Hepatocyte (in vitro differentiated cells): ENCODE measurements around the gene MCM7.

Experiments used
- EZH2 ChIP-seq: fragments of 200-600 bp; sonication (generic); IDR thresholded peaks from 2 replicates; pipeline ENCODE4 v1.6.1; 2016; ENCODE audit warnings: antibody characterized with exemption, mild to moderate bottlenecking, borderline replicate concordance
- TF ChIP-seq, protein P1 (sequence below): fragments of 200-600 bp; sonication (generic); IDR thresholded peaks from 2 replicates; pipeline ENCODE4 v1.5.1; 2016; ENCODE audit warnings: antibody characterized with exemption, mild to moderate bottlenecking; ENCODE audit not compliant: poor library complexity

DNA sequence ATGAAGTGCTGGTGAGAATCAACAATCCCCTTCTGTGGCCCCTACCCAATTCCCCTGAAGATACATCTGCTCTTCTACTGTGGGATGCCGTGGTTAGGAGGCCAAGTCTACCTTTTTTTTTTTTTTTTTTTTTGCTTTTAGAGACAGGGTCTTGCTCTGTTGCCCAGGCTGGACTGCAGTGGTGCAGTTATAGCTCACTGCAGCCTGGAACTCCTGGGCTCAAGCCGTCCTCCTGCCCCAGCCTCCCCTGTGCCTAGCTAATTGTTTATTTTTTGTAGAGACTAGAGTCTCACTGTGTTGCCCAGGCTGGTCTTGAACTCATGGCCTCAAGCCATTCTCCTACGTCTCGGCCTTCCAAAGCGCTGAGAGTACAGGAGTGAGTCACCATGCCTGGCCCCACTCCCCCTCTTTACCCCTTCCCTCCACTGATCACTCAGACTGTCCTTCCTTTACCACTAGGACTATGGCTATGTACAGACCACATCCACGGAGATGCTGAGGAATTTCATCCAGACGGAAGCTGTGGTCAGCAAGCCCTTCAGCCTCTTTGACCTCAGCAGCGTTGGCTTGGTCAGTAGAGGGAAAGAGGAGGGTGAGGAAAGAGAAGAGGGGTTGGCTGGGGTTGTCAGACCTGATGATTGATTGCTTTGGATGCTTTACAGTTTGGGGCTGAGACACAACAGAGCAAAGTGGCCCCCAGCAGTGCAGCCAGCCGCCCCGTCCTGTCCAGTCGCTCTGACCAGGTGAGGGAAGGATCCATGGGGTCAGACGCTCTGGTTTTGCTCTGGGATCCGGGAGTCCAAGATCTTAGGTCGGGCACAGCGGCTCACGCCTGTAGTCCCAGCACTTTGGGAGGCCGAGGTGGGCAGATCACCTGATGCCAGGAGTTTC is 2.0 kb upstream of the MCM7 start:
- TF ChIP-seq, protein P1, sequence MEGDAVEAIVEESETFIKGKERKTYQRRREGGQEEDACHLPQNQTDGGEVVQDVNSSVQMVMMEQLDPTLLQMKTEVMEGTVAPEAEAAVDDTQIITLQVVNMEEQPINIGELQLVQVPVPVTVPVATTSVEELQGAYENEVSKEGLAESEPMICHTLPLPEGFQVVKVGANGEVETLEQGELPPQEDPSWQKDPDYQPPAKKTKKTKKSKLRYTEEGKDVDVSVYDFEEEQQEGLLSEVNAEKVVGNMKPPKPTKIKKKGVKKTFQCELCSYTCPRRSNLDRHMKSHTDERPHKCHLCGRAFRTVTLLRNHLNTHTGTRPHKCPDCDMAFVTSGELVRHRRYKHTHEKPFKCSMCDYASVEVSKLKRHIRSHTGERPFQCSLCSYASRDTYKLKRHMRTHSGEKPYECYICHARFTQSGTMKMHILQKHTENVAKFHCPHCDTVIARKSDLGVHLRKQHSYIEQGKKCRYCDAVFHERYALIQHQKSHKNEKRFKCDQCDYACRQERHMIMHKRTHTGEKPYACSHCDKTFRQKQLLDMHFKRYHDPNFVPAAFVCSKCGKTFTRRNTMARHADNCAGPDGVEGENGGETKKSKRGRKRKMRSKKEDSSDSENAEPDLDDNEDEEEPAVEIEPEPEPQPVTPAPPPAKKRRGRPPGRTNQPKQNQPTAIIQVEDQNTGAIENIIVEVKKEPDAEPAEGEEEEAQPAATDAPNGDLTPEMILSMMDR: no peak
- TF ChIP-seq EZH2: no peak
